Nephron (organoid): Measurements from ENCODE around the gene RHOBTB1.
A peak's percentile ranks its signal among the peaks of the same experiment; 100 is the strongest.

ENCODE experiments used
- H3K27ac Mint-ChIP-seq, 3 experiments: 2 replicates each; pipeline ENCODE4 v1.8.0; 2020; ENCODE audit warnings: mixed read lengths in 3 of 3, mild to moderate bottlenecking in 2 of 3, moderate library complexity in 1 of 3
- H3K27me3 Mint-ChIP-seq: 2 replicates; pipeline ENCODE4 v1.8.0; 2021; ENCODE audit warnings: low read depth, mild to moderate bottlenecking, moderate library complexity, mixed read lengths
- H3K36me3 Mint-ChIP-seq: 2 replicates; pipeline ENCODE4 v1.8.0; 2020; ENCODE audit warnings: low read depth, mixed read lengths
- H3K4me1 Mint-ChIP-seq: 2 replicates; pipeline ENCODE4 v1.8.0; 2020; ENCODE audit warnings: mixed read lengths
- H3K4me3 Mint-ChIP-seq, 3 experiments: 2 replicates each; pipeline ENCODE4 v1.8.0; 2020; ENCODE audit warnings: mild to moderate bottlenecking in 3 of 3, mixed read lengths in 3 of 3, moderate library complexity in 2 of 3
- H3K9me3 Mint-ChIP-seq: 2 replicates; pipeline ENCODE4 v1.8.0; 2020; ENCODE audit warnings: mixed read lengths
- CTCF ChIP-seq, 3 experiments: fragments of 200-600 bp; sonication (generic); IDR thresholded peaks; one replicate each; pipeline ENCODE4 v1.5.0; 2021; ENCODE audit warnings: antibody characterized with exemption in 3 of 3; ENCODE audit not compliant: unreplicated experiment in 3 of 3

RHOBTB1 gene

GRCh38 chr10:60822809-60823208 is 121.2 kb downstream of the RHOBTB1 start:
- Mint-ChIP-seq H3K4me1 (peaks cover 58% of the 10 kb centered on the region), H3K27ac (peak overlapping the region; percentile 53 to 98 (median 76)), H3K9me3 (no peaks in the 10 kb centered on the region), H3K36me3 (no peaks in the 10 kb centered on the region), H3K4me3 (no peak overlapping the region), H3K27me3 (no peaks in the 10 kb centered on the region)
- no peak for TF ChIP-seq CTCF (IDR thresholded peaks at IDR 0.05; ENCODE audit: unreplicated experiment in 3 of 3)

GRCh38 chr10:60821656-60822055 is 122.3 kb downstream of the RHOBTB1 start:
- no peaks in the 10 kb centered on the region for H3K9me3 Mint-ChIP-seq
- peaks cover 64% of the 10 kb centered on the region for H3K4me1 Mint-ChIP-seq
- no peak overlapping the region for H3K4me3 Mint-ChIP-seq
- H3K36me3 Mint-ChIP-seq = no peaks in the 10 kb centered on the region
- TF ChIP-seq CTCF (IDR thresholded peaks at IDR 0.05; ENCODE audit: unreplicated experiment in 3 of 3) = no peak
- no peaks in the 10 kb centered on the region for H3K27me3 Mint-ChIP-seq
- H3K27ac Mint-ChIP-seq = peak overlapping the region; percentile 77 to 98 (median 96)

- Mint-ChIP-seq H3K4me1 (peaks cover 68% of the 10 kb centered on the region), H3K27me3 (no peaks in the 10 kb centered on the region), H3K36me3 (no peaks in the 10 kb centered on the region), H3K9me3 (no peaks in the 10 kb centered on the region), H3K27ac (peak overlapping the region; percentile 96 to 99 (median 98)), H3K4me3 (peak overlapping the region in 2 of 3 experiments; percentile 31 to 49)
- TF ChIP-seq CTCF (IDR thresholded peaks at IDR 0.05; ENCODE audit: unreplicated experiment in 3 of 3) = peak; percentile 37 to 52 (median 40)
These were observed 123.8 kb downstream of the RHOBTB1 start for GRCh38 chr10:60820093-60820754.
